Activated CD4-positive, alpha-beta T cell treated with anti-CD3 and anti-CD28 coated beads for 4 hours (primary cell): Measurements from ENCODE around the gene ARID3A.
A peak's percentile ranks its signal among the peaks of the same experiment; 100 is the strongest.

Experiments
- DNase-seq, 2 donors: peaks; one replicate each; pipeline ENCODE4 v3.0.0-alpha.2; 2020

The ARID3A gene

GRCh38 chr19:913080-913748 is 12.6 kb upstream of the ARID3A start, which contains the start of gene R3HDM4:
Gene R3HDM4 (minus strand): TSS chr19:913219. CDS start chr19:913157, 62 bp downstream.
- DNase-seq = peak; percentile 84

GRCh38 chr19:916645-917322 is 9.1 kb upstream of the ARID3A start:
- peak in 1 of 2 donors; percentile 58 for DNase-seq

GRCh38 chr19:917323-918151 is 8.3 kb upstream of the ARID3A start, which contains the start of gene KISS1R:
Gene KISS1R (plus strand): TSS chr19:917333. CDS start chr19:917503, 170 bp downstream.
- peak in 1 of 2 donors; percentile 42 for DNase-seq

GRCh38 chr19:918152-918437 is 7.7 kb upstream of the ARID3A start:
- no peak for DNase-seq

- peak; percentile 26 to 29 for DNase-seq
These were observed 7.2 kb upstream of the ARID3A start for GRCh38 chr19:918481-919198.

GRCh38 chr19:919199-920050 is 6.4 kb upstream of the ARID3A start:
- DNase-seq = peak; percentile 30 to 54

- peak; percentile 65 to 68 for DNase-seq
These were observed 5.6 kb upstream of the ARID3A start for GRCh38 chr19:920051-920864.

GRCh38 chr19:924553-925086 is 1.2 kb upstream of the ARID3A start:
- no peak for DNase-seq

GRCh38 chr19:925087-925525 is 729 bp upstream of the ARID3A start:
- peak in 1 of 2 donors; percentile 69 for DNase-seq

- no peak for DNase-seq
These were observed 421 bp downstream of the ARID3A start for GRCh38 chr19:926323-926588.

GRCh38 chr19:926589-927350 is 935 bp downstream of the ARID3A start:
- DNase-seq = no peak

GRCh38 chr19:927351-927779 is 1.5 kb downstream of the ARID3A start:
- no peak for DNase-seq

- no peak for DNase-seq
These were observed 2.1 kb downstream of the ARID3A start for GRCh38 chr19:927780-928401.

- DNase-seq = no peak
These were observed 2.8 kb downstream of the ARID3A start for GRCh38 chr19:928471-929202.

- DNase-seq = no peak
These were observed 3.5 kb downstream of the ARID3A start for GRCh38 chr19:929203-929890.

- DNase-seq = no peak
These were observed 4.0 kb downstream of the ARID3A start for GRCh38 chr19:929891-930258.

GRCh38 chr19:931860-932647 is 6.2 kb downstream of the ARID3A start:
- no peak for DNase-seq
